ENCODE data around the gene NCOA3. TPM values are rescaled to one million over a fixed set of nuclear protein-coding genes. Genes with fewer than 3 reads are reported as not detected.

NCOA3 gene
- total RNA-seq, 1 experiment from 2014 or later = 23.3 TPM

DNA sequence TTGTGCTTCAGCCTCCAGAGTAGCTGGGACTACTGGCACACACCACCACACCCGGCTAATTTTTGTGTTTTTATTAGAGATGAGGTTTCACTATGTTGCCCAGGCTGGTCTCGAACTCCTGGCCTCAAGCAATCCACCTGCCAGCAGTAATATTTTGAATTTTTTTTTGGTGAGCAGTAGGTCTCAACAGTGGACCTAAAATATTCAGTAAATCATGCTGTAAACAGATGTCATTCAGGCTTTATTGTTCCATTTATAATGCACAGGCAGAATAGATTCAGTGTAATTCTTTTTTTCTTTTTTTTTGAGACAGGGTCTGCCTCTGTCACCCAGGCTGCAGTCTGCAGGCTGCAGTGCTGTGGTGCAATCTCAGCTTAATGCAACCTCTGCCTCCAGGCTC lies 69.7 kb downstream of the NCOA3 start:
- no peak overlapping the region for H3K4me2 ChIP-seq (ENCODE audit: insufficient read depth, insufficient read length, low read length)
- Mint-ChIP-seq H3K4me1 (peaks cover 38 to 41% of the 10 kb centered on the region in 2 experiments), H3K36me3 (ENCODE audit: insufficient read depth in 1 of 3, low read depth in 3 of 3) (peaks cover 8 to 20% (median 9%) of the 10 kb centered on the region in 3 experiments), H3K27me3 (ENCODE audit: low read depth) (no peaks in the 10 kb centered on the region), H3K4me3 (no peak overlapping the region), H3K27ac (no peak overlapping the region), H3K9me3 (peaks cover 14 to 18% of the 10 kb centered on the region in 2 experiments)
- H3K79me1 ChIP-seq (ENCODE audit: insufficient read depth, low read depth, low read length, poor library complexity, severe bottlenecking) = no peaks in the 10 kb centered on the region
- H2AFZ ChIP-seq (ENCODE audit: low read length) = no peak overlapping the region
- DNase-seq = no peak
- H3K18ac ChIP-seq (ENCODE audit: insufficient read length, low read depth, low read length) = no peak overlapping the region
- H4K5ac ChIP-seq (ENCODE audit: insufficient read length, low read depth, low read length) = no peak overlapping the region
- H3K23me2 ChIP-seq (ENCODE audit: insufficient read length, low read depth, low read length, poor library complexity, severe bottlenecking) = no peaks in the 10 kb centered on the region
- H3K14ac ChIP-seq (ENCODE audit: insufficient read depth, low read length) = no peak overlapping the region
- H2BK5ac ChIP-seq (ENCODE audit: insufficient read length, low read length) = no peak overlapping the region
- H3K9ac ChIP-seq (ENCODE audit: extremely low read depth, insufficient read length, low read length) = no peak overlapping the region
- no peak overlapping the region for H3K56ac ChIP-seq (ENCODE audit: insufficient read length, low read depth, low read length)
- no peak overlapping the region for H2BK12ac ChIP-seq (ENCODE audit: insufficient read length, low read depth, low read length)
- no peaks in the 10 kb centered on the region for H4K20me1 ChIP-seq (ENCODE audit: control insufficient read depth, insufficient read depth, insufficient read length)
- H3K27me3 ChIP-seq (ENCODE audit: insufficient read depth, low read length) = no peaks in the 10 kb centered on the region
- H2BK20ac ChIP-seq (ENCODE audit: low read depth, low read length, poor library complexity, severe bottlenecking) = no peak overlapping the region
- H3K4me1 ChIP-seq (ENCODE audit: insufficient read depth, low read length) = peaks cover 3% of the 10 kb centered on the region; the same call in 1 of the 2 replicates
- no peak overlapping the region for H3K23ac ChIP-seq (ENCODE audit: insufficient read length, low read depth, low read length)
- peaks cover 4% of the 10 kb centered on the region; the same call in 1 of the 2 replicates for H3K79me2 ChIP-seq (ENCODE audit: insufficient read depth, low read length)
- no CpG with 5 or more reads among the region's 2 CpGs for whole genome bisulfite sequencing (ENCODE audit: extremely low coverage, insufficient read length, low lambda C conversion rate)
- no peak overlapping the region for H3K27ac ChIP-seq (ENCODE audit: insufficient read length, low read depth, low read length)
- H3K4ac ChIP-seq (ENCODE audit: low read depth, low read length) = no peak overlapping the region
- H4K8ac ChIP-seq (replicated peaks; ENCODE audit: insufficient read length, low read depth, low read length) = no peak overlapping the region
- TF ChIP-seq, protein P1, sequence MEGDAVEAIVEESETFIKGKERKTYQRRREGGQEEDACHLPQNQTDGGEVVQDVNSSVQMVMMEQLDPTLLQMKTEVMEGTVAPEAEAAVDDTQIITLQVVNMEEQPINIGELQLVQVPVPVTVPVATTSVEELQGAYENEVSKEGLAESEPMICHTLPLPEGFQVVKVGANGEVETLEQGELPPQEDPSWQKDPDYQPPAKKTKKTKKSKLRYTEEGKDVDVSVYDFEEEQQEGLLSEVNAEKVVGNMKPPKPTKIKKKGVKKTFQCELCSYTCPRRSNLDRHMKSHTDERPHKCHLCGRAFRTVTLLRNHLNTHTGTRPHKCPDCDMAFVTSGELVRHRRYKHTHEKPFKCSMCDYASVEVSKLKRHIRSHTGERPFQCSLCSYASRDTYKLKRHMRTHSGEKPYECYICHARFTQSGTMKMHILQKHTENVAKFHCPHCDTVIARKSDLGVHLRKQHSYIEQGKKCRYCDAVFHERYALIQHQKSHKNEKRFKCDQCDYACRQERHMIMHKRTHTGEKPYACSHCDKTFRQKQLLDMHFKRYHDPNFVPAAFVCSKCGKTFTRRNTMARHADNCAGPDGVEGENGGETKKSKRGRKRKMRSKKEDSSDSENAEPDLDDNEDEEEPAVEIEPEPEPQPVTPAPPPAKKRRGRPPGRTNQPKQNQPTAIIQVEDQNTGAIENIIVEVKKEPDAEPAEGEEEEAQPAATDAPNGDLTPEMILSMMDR (conservative IDR thresholded peaks at IDR 0.05) = no peak
- no peaks in the 10 kb centered on the region for H3K9me3 ChIP-seq (ENCODE audit: control insufficient read depth, low read depth, low read length)
- H2BK15ac ChIP-seq (ENCODE audit: low read depth, low read length) = no peak overlapping the region
- H4K91ac ChIP-seq (ENCODE audit: insufficient read length, low read depth, low read length) = no peak overlapping the region
- no peak overlapping the region for H2BK120ac ChIP-seq (ENCODE audit: low read depth, low read length, poor library complexity, severe bottlenecking)
- no peak overlapping the region for H3T11ph ChIP-seq (ENCODE audit: low read length)
- no peak overlapping the region for H2AK5ac ChIP-seq (ENCODE audit: insufficient read length, low read length)

Data from H9 (cell line).